B cell (primary cell): ENCODE data around the gene LRRC4C. TPM values are rescaled to one million over a fixed set of nuclear protein-coding genes. Genes with fewer than 3 reads are reported as not detected.

Source experiments
- ATAC-seq: fragments of 200-7000 bp; cut with Tn5 transposase; one replicate; pipeline ENCODE4 v1.10.0; 2021; ENCODE audit warnings: low read depth, mild to moderate bottlenecking, moderate number of reproducible peaks, moderate library complexity
- CTCF ChIA-PET: fragments of 350-600 bp; sonication (Branson Sonifier 250); formaldehyde crosslinking; loops from one replicate; lab custom pipeline; 2021; ENCODE audit warnings: antibody characterized with exemption, inconsistent platforms; lab: Charles Lee
- POLR2A ChIA-PET: fragments of 350-600 bp; sonication (Branson Sonifier 250); formaldehyde crosslinking; loops from one replicate; lab custom pipeline; 2021; ENCODE audit warnings: antibody characterized with exemption; lab: Charles Lee
- DNase-seq: peaks from one replicate; pipeline ENCODE4 v3.0.0; 2013
- H2AFZ ChIP-seq: 2 replicates; pipeline ENCODE4 v1.6.1; 2012; ENCODE audit warnings: mild to moderate bottlenecking, low read depth, low read length; ENCODE audit not compliant: insufficient read depth, poor library complexity, severe bottlenecking
- H3K27ac ChIP-seq, 2 donors: 1 replicate in 1 of 2; 2 replicates in 1 of 2; pipeline ENCODE4 v1.5.1; 2012 to 2013; ENCODE audit warnings: low read length in 2 of 2, mild to moderate bottlenecking in 2 of 2, moderate library complexity in 1 of 2
- H3K27me3 ChIP-seq, 4 experiments: fragments of 200-600 bp in 1 of 4; sonication (generic) in 1 of 4; replicated peaks in 1 of 4; 1 replicate in 2 of 4; 2 replicates in 2 of 4; pipeline versions ENCODE4 v1.6.1 to v1.7.0; 2013 to 2016; ENCODE audit warnings: low read length in 3 of 4, mild to moderate bottlenecking in 2 of 4, mixed read lengths in 1 of 4, moderate library complexity in 1 of 4; ENCODE audit not compliant: insufficient read depth in 4 of 4, control insufficient read depth in 3 of 4; ENCODE audit errors: control extremely low read depth in 1 of 4
- H3K36me3 ChIP-seq, 2 experiments: replicated peaks in 1 of 2; 1 replicate in 1 of 2; 2 replicates in 1 of 2; pipeline versions ENCODE4 v1.6.1 to v1.7.1; 2013; ENCODE audit warnings: low read length in 1 of 2; ENCODE audit not compliant: insufficient read depth in 2 of 2, control insufficient read depth in 1 of 2; ENCODE audit errors: control extremely low read depth in 1 of 2, extremely low read depth in 1 of 2
- H3K4me1 ChIP-seq, 2 donors: fragments of 200-600 bp in 1 of 2; sonication (generic) in 1 of 2; 1 replicate in 1 of 2; 2 replicates in 1 of 2; pipeline versions ENCODE4 v1.5.1 to v1.6.1; 2013 to 2017; ENCODE audit warnings: low read length in 2 of 2; ENCODE audit not compliant: control insufficient read depth in 2 of 2, insufficient read depth in 2 of 2
- H3K4me2 ChIP-seq: replicated peaks from 2 replicates; pipeline ENCODE3; 2012; ENCODE audit warnings: mild to moderate bottlenecking, low read depth, low read length; ENCODE audit not compliant: poor library complexity, severe bottlenecking
- H3K4me3 ChIP-seq, 5 experiments: fragments of 200-600 bp in 1 of 5; sonication (generic) in 1 of 5; 1 replicate in 3 of 5; 2 replicates in 2 of 5; pipeline versions ENCODE4 v1.5.1 to v1.7.0; 2011 to 2016; ENCODE audit warnings: low read length in 4 of 5, mild to moderate bottlenecking in 4 of 5, low read depth in 2 of 5, control low read depth in 1 of 5, moderate library complexity in 1 of 5; ENCODE audit not compliant: insufficient read depth in 1 of 5; ENCODE audit errors: control extremely low read depth in 1 of 5, extremely low read depth in 1 of 5
- H3K79me2 ChIP-seq: fragments of 200-600 bp; sonication (generic); one replicate; pipeline ENCODE4 v1.6.0; 2016; ENCODE audit warnings: low read length; ENCODE audit not compliant: control insufficient read depth, insufficient read depth
- H3K9ac ChIP-seq: fragments of 200-600 bp; sonication (generic); 2 replicates; pipeline ENCODE4 v1.6.1; 2017; ENCODE audit warnings: mild to moderate bottlenecking, low read length, moderate library complexity
- H3K9me3 ChIP-seq, 3 donors: one replicate each; pipeline versions ENCODE4 v1.6.1 to v1.7.1; 2013; ENCODE audit warnings: low read length in 2 of 3; ENCODE audit not compliant: control insufficient read depth in 2 of 3, insufficient read depth in 1 of 3; ENCODE audit errors: control extremely low read depth in 1 of 3
- H4K20me1 ChIP-seq: 2 replicates; pipeline ENCODE4 v1.6.0; 2012; ENCODE audit warnings: mild to moderate bottlenecking, low read length; ENCODE audit not compliant: insufficient read depth, control insufficient read depth, poor library complexity, severe bottlenecking
- H3K27ac Mint-ChIP-seq: one replicate; pipeline ENCODE4 v1.8.0; 2021; ENCODE audit warnings: mixed read lengths
- H3K27me3 Mint-ChIP-seq: one replicate; pipeline ENCODE4 v1.8.0; 2021; ENCODE audit warnings: mixed read lengths
- H3K4me1 Mint-ChIP-seq: one replicate; pipeline ENCODE4 v1.8.0; 2021; ENCODE audit warnings: mixed read lengths
- H3K4me3 Mint-ChIP-seq: one replicate; pipeline ENCODE4 v1.8.0; 2021; ENCODE audit warnings: mixed read lengths
- H3K9me3 Mint-ChIP-seq: one replicate; pipeline ENCODE4 v1.8.0; 2022; ENCODE audit warnings: mixed read lengths; ENCODE audit not compliant: insufficient read depth
- CTCF ChIP-seq: fragments of 200-600 bp; IDR thresholded peaks from one replicate; pipeline ENCODE4 v1.8.0; 2022; ENCODE audit warnings: antibody characterized with exemption, mild to moderate bottlenecking
- EZH2 ChIP-seq: IDR thresholded peaks from 2 replicates; pipeline ENCODE4 v1.6.1; 2012; ENCODE audit warnings: borderline replicate concordance, low read depth, mild to moderate bottlenecking, moderate library complexity, low read length; ENCODE audit not compliant: insufficient read depth, poor library complexity, severe bottlenecking
- WGBS: methylation state at CpG from one replicate; pipeline ENCODE4 v1.1.5; 2013; ENCODE audit warnings: missing lambda C conversion rate; ENCODE audit not compliant: insufficient coverage; 5-methylcytosine and 5-hydroxymethylcytosine counted together
- intact Hi-C: fragments of 100-400 bp; cut with micrococcal nuclease; formaldehyde crosslinking; loops from one replicate; pipeline ENCODE4 v1.10.0; 2022
- polyA plus RNA-seq: library from polyadenylated mRNA; depleted of rRNA; stranded (reverse); fragments of >200 nt; gene quantifications from 2 replicates; pipeline ENCODE4 v1.2.3, GENCODE V29; 2012
- total RNA-seq, 2 donors: library from RNA; stranded (reverse); fragments of 120-200 nt in 1 of 2; gene quantifications; 1 replicate in 1 of 2; 2 replicates in 1 of 2; pipeline versions ENCODE4 v1.2.3 to v1.2.4, GENCODE V29; 2013 to 2022

LRRC4C gene
- total and polyA plus RNA-seq, 2 donors (not counting 1 experiment from before 2014, with no cell fraction given): 0.57 TPM; not detected in 1

GRCh38 chr11:41133023-41133422, 326.4 kb downstream of the LRRC4C start:
- peaks cover 3% of the 10 kb centered on the region for H3K9me3 Mint-ChIP-seq
- WGBS: no CpG with 5 or more reads among the region's 2 CpGs
- H3K27me3 ChIP-seq: no peaks in the 10 kb centered on the region
- no peaks in the 10 kb centered on the region for H3K9me3 ChIP-seq
- H3K4me3 ChIP-seq: no peak overlapping the region
- no peak overlapping the region for H3K27ac ChIP-seq
- ATAC-seq (no peak), DNase-seq (no peak)
- ChIA-PET POLR2A (no interaction called here), CTCF (no interaction called here)
- no peaks in the 10 kb centered on the region for H3K79me2 ChIP-seq
- no peak overlapping the region for H3K4me2 ChIP-seq
- H3K9ac ChIP-seq: no peak overlapping the region
- no peaks in the 10 kb centered on the region for H3K4me1 Mint-ChIP-seq
- H2AFZ ChIP-seq: no peak overlapping the region
- H3K4me1 ChIP-seq: no peaks in the 10 kb centered on the region
- TF ChIP-seq EZH2 (no peak), CTCF (no peak)
- intact Hi-C loops: no loop called here
- H4K20me1 ChIP-seq: no peaks in the 10 kb centered on the region
- no peaks in the 10 kb centered on the region for H3K27me3 Mint-ChIP-seq
- no peaks in the 10 kb centered on the region for H3K36me3 ChIP-seq
- no peak overlapping the region for H3K27ac Mint-ChIP-seq
- H3K4me3 Mint-ChIP-seq: no peak overlapping the region

DNA sequence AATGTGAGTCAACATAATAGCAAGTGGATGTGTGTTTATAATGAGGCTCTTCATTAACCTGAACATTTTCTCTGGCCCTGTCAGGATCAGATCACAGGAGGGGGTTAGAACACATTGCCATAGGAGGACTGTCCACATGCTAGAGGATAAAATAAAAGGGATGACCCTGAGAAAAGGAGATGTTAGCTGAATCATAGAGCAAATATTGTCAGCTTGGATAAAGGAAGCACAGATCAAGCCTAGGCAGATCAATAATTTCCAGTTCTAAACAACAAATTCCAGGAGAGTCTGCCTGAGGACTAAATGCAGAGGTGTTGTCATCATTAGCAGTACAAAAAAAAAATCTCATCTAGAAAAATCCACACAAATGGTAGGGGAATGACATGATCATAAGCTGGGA, 337.9 kb downstream of the LRRC4C start:
- TF ChIP-seq EZH2 (no peak), CTCF (no peak)
- Mint-ChIP-seq H3K4me1 (no peaks in the 10 kb centered on the region), H3K4me3 (no peak overlapping the region), H3K9me3 (no peaks in the 10 kb centered on the region), H3K27ac (no peak overlapping the region), H3K27me3 (no peaks in the 10 kb centered on the region)
- CTCF ChIA-PET: no interaction called here
- Histone ChIP-seq H3K4me2 (no peak overlapping the region), H2AFZ (no peak overlapping the region), H3K9ac (no peak overlapping the region), H3K4me1 (no peaks in the 10 kb centered on the region), H3K79me2 (no peaks in the 10 kb centered on the region), H3K27ac (no peak overlapping the region), H3K4me3 (no peak overlapping the region), H3K27me3 (no peaks in the 10 kb centered on the region), H3K36me3 (no peaks in the 10 kb centered on the region), H3K9me3 (no peaks in the 10 kb centered on the region), H4K20me1 (no peaks in the 10 kb centered on the region)
- intact Hi-C loops: no loop called here
- POLR2A ChIA-PET: no interaction called here
- DNase-seq: no peak
- ATAC-seq: no peak
